K562 (cell line): ENCODE results near the gene ANKRD13D. TPM values are rescaled to one million over a fixed set of nuclear protein-coding genes. Genes with fewer than 3 reads are reported as not detected.

Experiments used
- ARHGAP35 ChIP-seq: fragments of 450-650 bp; IDR thresholded peaks from 2 replicates; pipeline ENCODE4 v1.6.1; 2018; ENCODE audit not compliant: partially characterized antibody
- ATF4 ChIP-seq: fragments of 450-650 bp; formaldehyde crosslinking; IDR thresholded peaks from 2 replicates; pipeline ENCODE4 v1.4.0; 2022; ENCODE audit warnings: mild to moderate bottlenecking, moderate library complexity
- CTCF ChIP-seq, 3 experiments: IDR thresholded peaks in 2 of 3; conservative IDR thresholded peaks in 1 of 3; 2 replicates each; pipeline ENCODE4 v1.5.1; 2011 to 2012; ENCODE audit warnings: low read length in 3 of 3, mild to moderate bottlenecking in 3 of 3, control low read depth in 2 of 3, improper control_type of control experiment in 1 of 3, inconsistent platforms in 1 of 3, low read depth in 1 of 3, mixed read lengths in 1 of 3, moderate library complexity in 1 of 3; ENCODE audit not compliant: insufficient read depth in 2 of 3
- HOXB6 ChIP-seq: fragments of 250-450 bp; sonication (Bioruptor Pico); IDR thresholded peaks from 2 replicates; pipeline ENCODE4 v1.5.1; 2022; ENCODE audit warnings: mild to moderate bottlenecking, borderline replicate concordance
- KHSRP ChIP-seq: fragments of 450-650 bp; IDR thresholded peaks from 2 replicates; pipeline ENCODE4 v1.6.1; 2017
- MAZ ChIP-seq, 2 experiments: fragments of 450-650 bp in 1 of 2; sonication (generic) in 1 of 2; formaldehyde crosslinking; IDR thresholded peaks in 1 of 2; conservative IDR thresholded peaks in 1 of 2; 2 replicates each; pipeline versions ENCODE4 v1.4.0 to v1.5.0; 2020; ENCODE audit warnings: mild to moderate bottlenecking in 1 of 2, missing genetic modification reagents in 1 of 2
- NR2C1 ChIP-seq, 2 experiments: fragments of 450-650 bp; IDR thresholded peaks; 2 replicates each; pipeline ENCODE4 v1.6.1; 2017; ENCODE audit warnings: mild to moderate bottlenecking in 2 of 2, antibody characterized with exemption in 1 of 2, inconsistent platforms in 1 of 2, missing compliant biosample characterization in 1 of 2, missing genetic modification characterization in 1 of 2
- PATZ1 ChIP-seq: fragments of 250-450 bp; sonication (Bioruptor Pico); IDR thresholded peaks from 2 replicates; pipeline ENCODE4 v1.5.0; 2020; ENCODE audit warnings: mild to moderate bottlenecking, borderline replicate concordance
- POLR2AphosphoS2 ChIP-seq: IDR thresholded peaks from 2 replicates; pipeline ENCODE4 v1.6.1; 2012; ENCODE audit warnings: low read length, improper control_type of control experiment
- RBM39 ChIP-seq: fragments of 200-400 bp; formaldehyde crosslinking; optimal IDR thresholded peaks from 2 replicates; pipeline ENCODE3; 2018; ENCODE audit warnings: low read depth, low read length
- SMARCB1 ChIP-seq: IDR thresholded peaks from 2 replicates; pipeline ENCODE4 v1.6.1; 2011; ENCODE audit warnings: improper control_type of control experiment, low read depth; ENCODE audit not compliant: insufficient read length
- THRA ChIP-seq: fragments of 450-650 bp; IDR thresholded peaks from 2 replicates; pipeline ENCODE4 v1.6.1; 2017; ENCODE audit warnings: mild to moderate bottlenecking, moderate library complexity
- U2AF2 ChIP-seq: fragments of 200-400 bp; formaldehyde crosslinking; optimal IDR thresholded peaks from 2 replicates; pipeline ENCODE3; 2017; ENCODE audit warnings: low read depth, mild to moderate bottlenecking, low read length
- ZNF133 ChIP-seq: fragments of 250-450 bp; sonication (Bioruptor Pico); IDR thresholded peaks from 2 replicates; pipeline ENCODE4 v1.4.0; 2020; ENCODE audit warnings: mild to moderate bottlenecking
- ZNF444 ChIP-seq: fragments of 250-450 bp; sonication (Bioruptor Pico); IDR thresholded peaks from 2 replicates; pipeline ENCODE4 v1.4.0; 2020; ENCODE audit warnings: mild to moderate bottlenecking, moderate library complexity
- ZNF592 ChIP-seq: fragments of 450-650 bp; IDR thresholded peaks from 2 replicates; pipeline ENCODE4 v1.6.1; 2017; ENCODE audit warnings: antibody characterized with exemption, mild to moderate bottlenecking
- polyA plus RNA-seq, 8 experiments: library from polyadenylated mRNA; depleted of rRNA in 4 of 8; stranded (reverse) in 5 of 8; unstranded in 3 of 8; fragments of >200 nt; fragmentation: Nextera tagmentation in 2 of 8; fragmentation: Illumina TruSeq in 1 of 8; extraction: Ambion mirVana in 2 of 8; extraction: Trizol in 1 of 8; gene quantifications; 2 replicates each; pipeline versions ENCODE4 v1.2.1 to v1.2.3, GENCODE V29; 2011 to 2014; ENCODE audit warnings: inconsistent platforms in 1 of 8, missing spikeins in 1 of 8
- total RNA-seq, 7 experiments: library from RNA; depleted of rRNA in 6 of 7; stranded (reverse); fragments of >200 nt in 6 of 7; fragmentation: Illumina TruSeq in 2 of 7; extraction: Trizol in 2 of 7; gene quantifications; 2 replicates each; pipeline versions ENCODE4 v1.2.1 to v1.2.3, GENCODE V29; 2011 to 2021; ENCODE audit warnings: low replicate concordance in 1 of 7

The ANKRD13D gene
- total and polyA plus RNA-seq, 9 of the 15 experiments (the other 6 are each of a cell fraction or from before 2014, with no cell fraction given): 0.94 to 40.9 (median 22.4) TPM

- TF ChIP-seq ARHGAP35: no peak
- no peak for TF ChIP-seq PATZ1
- no peak for TF ChIP-seq RBM39
- no peak for TF ChIP-seq ZNF133 (CRISPR knock-in tag)
- TF ChIP-seq U2AF2: no peak
- no peak for TF ChIP-seq POLR2AphosphoS2
- no peak for TF ChIP-seq ZNF444 (CRISPR knock-in tag)
- no peak for TF ChIP-seq ATF4
- no peak for TF ChIP-seq SMARCB1
- peak; percentile 43 to 61; a peak in 3 of 4 replicates for TF ChIP-seq MAZ (CRISPR knock-in tag; conservative IDR thresholded peaks at IDR 0.05 in 1 of 2, IDR thresholded peaks at IDR 0.05 in 1 of 2)
- TF ChIP-seq ZNF592: no peak
- TF ChIP-seq KHSRP: no peak
- TF ChIP-seq NR2C1 (IDR thresholded peaks at IDR 0.05): 0 out of 2 replicates have a peak, but pooled peaks have one; percentile 29
- no peak; the same call in 1 of the 2 replicates for TF ChIP-seq NR2C1 (tag; IDR thresholded peaks at IDR 0.05)
- no peak for TF ChIP-seq THRA
- TF ChIP-seq HOXB6 (CRISPR knock-in tag): no peak
- TF ChIP-seq CTCF (IDR thresholded peaks at IDR 0.05 in 2 of 3, conservative IDR thresholded peaks at IDR 0.05 in 1 of 3; ENCODE audit: insufficient read depth in 2 of 3, low read depth in 1 of 3, low read length in 3 of 3): peak; percentile 69 to 88 (median 82)
These were observed 23.3 kb upstream of the ANKRD13D start (continued) for GRCh38 chr11:67265633-67266448.
